OCI-LY1 (cell line): ENCODE results near the gene LCNL1.

Experiments used
- CTCF ChIP-seq: fragments of 200-600 bp; sonication (generic), shearing (Covaris generic); IDR thresholded peaks from 2 replicates; pipeline ENCODE4 v1.5.1; 2017; ENCODE audit warnings: mild to moderate bottlenecking, antibody characterized with exemption, low read length, moderate library complexity, mixed read lengths
- EZH2 ChIP-seq: fragments of 200-600 bp; sonication (generic), shearing (Covaris generic); IDR thresholded peaks from 2 replicates; pipeline ENCODE4 v1.8.0; 2017; ENCODE audit warnings: borderline replicate concordance, mixed run types, mild to moderate bottlenecking, antibody characterized with exemption, low read length, moderate library complexity, mixed read lengths

- TF ChIP-seq CTCF: no peak
- no peak for TF ChIP-seq EZH2
These were observed 992 bp downstream of the LCNL1 start for GRCh38 chr9:136983656-136984314.
